ENCODE measurements around the gene HDGF.
"Not testable (repeated sequence)": the region's sequence is repeated elsewhere in the genome, so short reads cannot be mapped to it uniquely, and the experiment has no call there.

Gene HDGF

GRCh38 chr1:156766298-156767100 is 15.0 kb upstream of the HDGF start:
- Histone ChIP-seq H3K27ac (peak overlapping the region; percentile 92), H3K27me3 (no peaks in the 10 kb centered on the region), H3K4me1 (ENCODE audit: control insufficient read depth in 1 of 2, insufficient read depth in 1 of 2, low read depth in 1 of 2, low read length in 1 of 2) (peaks cover 33% of the 10 kb centered on the region in 2 experiments), H3K36me3 (no peaks in the 10 kb centered on the region), H3K9me3 (no peaks in the 10 kb centered on the region), H3K4me3 (ENCODE audit: low read depth in 1 of 2, low read length in 1 of 2) (peak overlapping the region; percentile 84 to 89)
- TF ChIP-seq CTCF (IDR thresholded peaks at IDR 0.05) = no peak

- Histone ChIP-seq H3K4me3 (ENCODE audit: low read depth in 1 of 2, low read length in 1 of 2) (peak overlapping the region in 1 of 2 experiments; percentile 9), H3K27ac (peak overlapping the region; percentile 92), H3K4me1 (ENCODE audit: control insufficient read depth in 1 of 2, insufficient read depth in 1 of 2, low read depth in 1 of 2, low read length in 1 of 2) (peaks cover 33% of the 10 kb centered on the region in 2 experiments), H3K36me3 (no peaks in the 10 kb centered on the region), H3K27me3 (no peaks in the 10 kb centered on the region), H3K9me3 (no peaks in the 10 kb centered on the region)
- no peak for TF ChIP-seq CTCF (IDR thresholded peaks at IDR 0.05)
Measured at GRCh38 chr1:156765666-156766065, 14.2 kb upstream of the HDGF start.

GRCh38 chr1:156765136-156765535 is 13.7 kb upstream of the HDGF start:
- not testable (repeated sequence) for H3K36me3 ChIP-seq; H3K27me3 ChIP-seq; H3K4me3 ChIP-seq (ENCODE audit: low read depth in 1 of 2, low read length in 1 of 2); H3K9me3 ChIP-seq
- peak overlapping the region; percentile 92 for H3K27ac ChIP-seq
- H3K4me1 ChIP-seq (ENCODE audit: control insufficient read depth in 1 of 2, insufficient read depth in 1 of 2, low read depth in 1 of 2, low read length in 1 of 2) = peaks cover 33% of the 10 kb centered on the region in 2 experiments

- Histone ChIP-seq H3K4me1 (ENCODE audit: control insufficient read depth in 1 of 2, insufficient read depth in 1 of 2, low read depth in 1 of 2, low read length in 1 of 2) (peaks cover 4% of the 10 kb centered on the region in 2 experiments), H3K36me3 (no peaks in the 10 kb centered on the region), H3K4me3 (ENCODE audit: low read depth in 1 of 2, low read length in 1 of 2) (no peak overlapping the region), H3K27ac (no peak overlapping the region), H3K9me3 (no peaks in the 10 kb centered on the region), H3K27me3 (no peaks in the 10 kb centered on the region)
- no peak for TF ChIP-seq CTCF (IDR thresholded peaks at IDR 0.05)
Measured at GRCh38 chr1:156760796-156761104, 9.3 kb upstream of the HDGF start.

GRCh38 chr1:156760092-156760795 is 8.8 kb upstream of the HDGF start:
- Histone ChIP-seq H3K9me3 (no peaks in the 10 kb centered on the region), H3K4me1 (ENCODE audit: control insufficient read depth in 1 of 2, insufficient read depth in 1 of 2, low read depth in 1 of 2, low read length in 1 of 2) (no peaks in the 10 kb centered on the region)
- no peak for TF ChIP-seq CTCF (IDR thresholded peaks at IDR 0.05)

GRCh38 chr1:156757572-156758253 is 6.2 kb upstream of the HDGF start:
- not testable (repeated sequence) for H3K36me3 ChIP-seq; H3K27ac ChIP-seq; H3K4me3 ChIP-seq (ENCODE audit: low read depth in 1 of 2, low read length in 1 of 2); H3K9me3 ChIP-seq; H3K27me3 ChIP-seq
- peaks cover 12 to 23% of the 10 kb centered on the region in 2 experiments for H3K4me1 ChIP-seq (ENCODE audit: control insufficient read depth in 1 of 2, insufficient read depth in 1 of 2, low read depth in 1 of 2, low read length in 1 of 2)

More at GRCh38 chr1:156760092-156760795, 8.8 kb upstream of the HDGF start:
- Histone ChIP-seq H3K4me3 (ENCODE audit: low read depth in 1 of 2, low read length in 1 of 2) (no peak overlapping the region), H3K36me3 (no peaks in the 10 kb centered on the region), H3K27ac (no peak overlapping the region), H3K27me3 (no peaks in the 10 kb centered on the region)

Data from neutrophil (primary cell).